ENCODE measurements around the gene HUNK.

The HUNK gene

DNA sequence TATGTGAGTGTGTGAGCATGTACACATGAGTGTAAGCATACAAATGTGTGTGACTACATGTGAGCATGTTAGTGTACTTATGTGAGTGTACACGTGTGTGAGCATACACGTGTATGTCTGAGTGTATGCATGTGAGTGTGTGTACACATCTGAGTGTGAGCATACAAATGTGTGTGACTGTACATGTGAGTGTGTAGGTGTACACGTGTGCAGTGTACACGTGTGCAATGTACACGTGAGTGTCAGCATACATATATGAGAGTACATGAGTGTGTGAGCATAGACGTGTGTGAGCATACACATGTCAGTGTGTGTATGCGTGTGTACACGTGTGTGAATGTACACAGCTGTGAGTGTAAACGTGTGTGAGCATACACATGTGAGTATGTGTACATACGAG is 170.6 kb downstream of the HUNK start:
- no peak overlapping the region for H3K27ac ChIP-seq
- TF ChIP-seq, protein P1, sequence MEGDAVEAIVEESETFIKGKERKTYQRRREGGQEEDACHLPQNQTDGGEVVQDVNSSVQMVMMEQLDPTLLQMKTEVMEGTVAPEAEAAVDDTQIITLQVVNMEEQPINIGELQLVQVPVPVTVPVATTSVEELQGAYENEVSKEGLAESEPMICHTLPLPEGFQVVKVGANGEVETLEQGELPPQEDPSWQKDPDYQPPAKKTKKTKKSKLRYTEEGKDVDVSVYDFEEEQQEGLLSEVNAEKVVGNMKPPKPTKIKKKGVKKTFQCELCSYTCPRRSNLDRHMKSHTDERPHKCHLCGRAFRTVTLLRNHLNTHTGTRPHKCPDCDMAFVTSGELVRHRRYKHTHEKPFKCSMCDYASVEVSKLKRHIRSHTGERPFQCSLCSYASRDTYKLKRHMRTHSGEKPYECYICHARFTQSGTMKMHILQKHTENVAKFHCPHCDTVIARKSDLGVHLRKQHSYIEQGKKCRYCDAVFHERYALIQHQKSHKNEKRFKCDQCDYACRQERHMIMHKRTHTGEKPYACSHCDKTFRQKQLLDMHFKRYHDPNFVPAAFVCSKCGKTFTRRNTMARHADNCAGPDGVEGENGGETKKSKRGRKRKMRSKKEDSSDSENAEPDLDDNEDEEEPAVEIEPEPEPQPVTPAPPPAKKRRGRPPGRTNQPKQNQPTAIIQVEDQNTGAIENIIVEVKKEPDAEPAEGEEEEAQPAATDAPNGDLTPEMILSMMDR (conservative IDR thresholded peaks at IDR 0.05) = no peak

DNA sequence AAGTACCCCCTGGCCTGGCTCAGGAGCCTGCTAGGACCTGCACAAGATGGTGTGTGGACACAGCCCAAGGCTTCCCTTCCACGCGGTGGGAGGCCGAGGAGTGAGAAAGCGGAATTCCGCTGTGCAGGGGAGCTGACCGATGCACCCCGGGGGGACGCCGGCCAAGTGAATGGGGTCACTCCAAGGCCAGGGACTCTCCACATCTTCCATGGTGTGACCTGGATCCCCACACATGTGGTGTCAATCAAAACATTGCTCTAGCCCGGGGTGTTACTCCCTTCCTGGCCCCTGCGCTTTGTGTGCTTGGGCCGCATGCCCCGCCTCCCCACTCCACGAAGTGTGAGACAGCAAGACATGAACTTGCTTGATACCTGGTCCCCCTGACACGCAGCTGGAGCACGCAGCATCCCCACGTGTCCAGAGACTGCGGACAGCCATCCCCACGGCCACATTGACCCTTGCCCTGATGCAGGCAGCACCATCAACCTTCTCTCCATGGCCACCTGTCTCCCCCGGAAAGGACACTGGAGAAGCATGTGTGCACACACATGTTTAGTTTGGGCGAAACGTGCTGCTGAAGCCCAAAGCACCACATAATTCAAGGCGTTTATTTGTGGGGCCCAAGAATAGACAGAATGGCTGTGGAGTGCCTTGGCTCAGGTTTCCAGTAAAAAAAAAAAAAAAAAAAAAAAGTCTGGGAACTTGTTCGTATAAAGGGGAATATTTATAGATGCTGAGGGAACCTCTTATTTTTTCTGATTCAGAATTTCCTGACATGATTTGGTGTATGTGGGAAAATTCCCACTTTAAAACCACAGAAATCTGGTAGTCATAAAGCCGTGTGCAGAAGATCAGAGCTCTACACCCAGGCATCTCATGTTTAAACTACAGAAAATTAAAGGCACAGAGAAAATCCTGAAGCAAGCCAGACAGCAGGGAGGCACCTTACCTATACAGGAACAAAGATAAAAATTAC is 171.7 kb downstream of the HUNK start:
- no peak overlapping the region for H3K27ac ChIP-seq
- TF ChIP-seq, protein P1 (conservative IDR thresholded peaks at IDR 0.05) = no peak

DNA sequence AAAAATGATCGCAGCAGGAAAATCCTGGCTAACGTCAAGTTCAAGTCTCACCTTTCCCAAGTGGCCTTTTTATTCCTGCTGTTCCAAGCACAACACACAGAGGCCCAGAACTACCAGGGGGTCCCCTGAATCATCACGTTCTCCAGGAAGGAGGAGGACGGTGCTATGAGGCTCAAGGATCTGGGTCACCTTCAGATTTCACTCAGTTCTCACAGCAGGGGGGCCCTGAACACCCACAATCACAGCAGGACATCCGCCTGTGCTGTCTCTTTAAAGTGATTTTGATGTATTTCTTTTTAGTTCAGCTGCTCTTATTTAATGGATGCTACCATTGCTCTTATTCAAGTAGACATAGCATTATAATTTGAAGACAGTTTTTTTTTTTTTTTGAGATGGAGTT is 173.4 kb downstream of the HUNK start:
- H3K27ac ChIP-seq = no peak overlapping the region
- TF ChIP-seq, protein P1 (conservative IDR thresholded peaks at IDR 0.05) = no peak

GRCh38 chr21:32048353-32048752 is 175.5 kb downstream of the HUNK start:
- H3K27ac ChIP-seq = no peak overlapping the region
- TF ChIP-seq, protein P1 (conservative IDR thresholded peaks at IDR 0.05) = no peak
